GM19372 (cell line): ENCODE results near the gene GYPE.
"Not testable (repeated sequence)": the region's sequence is repeated elsewhere in the genome, so short reads cannot be mapped to it uniquely, and the experiment has no call there.

Experiments
- ATAC-seq: cut with Tn5 transposase; IDR thresholded peaks from one replicate; pipeline ENCODE4 v1.9.1; 2021; ENCODE audit warnings: mild to moderate bottlenecking, low read depth, moderate library complexity; ENCODE audit not compliant: unreplicated experiment

GYPE gene

GRCh38 chr4:143905440-143905839, at the start of gene GYPE:
Gene GYPE (minus strand): TSS chr4:143905559. CDS start chr4:143905507, 52 bp downstream.
- not testable (repeated sequence) for ATAC-seq

- not testable (repeated sequence) for ATAC-seq
These were observed 46.2 kb upstream of the GYPE start for GRCh38 chr4:143951458-143951972.

GRCh38 chr4:143950967-143951366, 45.6 kb upstream of the GYPE start:
- not testable (repeated sequence) for ATAC-seq

- not testable (repeated sequence) for ATAC-seq
These were observed 44.8 kb upstream of the GYPE start for GRCh38 chr4:143950185-143950584.

GRCh38 chr4:143947493-143947892, 42.1 kb upstream of the GYPE start:
- ATAC-seq, result not testable (repeated sequence)

- ATAC-seq, result not testable (repeated sequence)
These were observed 35.3 kb upstream of the GYPE start for GRCh38 chr4:143940708-143941107.

GRCh38 chr4:143939528-143939927, 34.2 kb upstream of the GYPE start:
- ATAC-seq, result no peak

- not testable (repeated sequence) for ATAC-seq
These were observed 33.5 kb upstream of the GYPE start for GRCh38 chr4:143938890-143939289.

- no peak for ATAC-seq
These were observed 15.8 kb upstream of the GYPE start for GRCh38 chr4:143921181-143921580.

- ATAC-seq, result not testable (repeated sequence)
These were observed 11.1 kb upstream of the GYPE start for GRCh38 chr4:143916485-143916884.

- not testable (repeated sequence) for ATAC-seq
These were observed 7.1 kb upstream of the GYPE start for GRCh38 chr4:143912478-143912877.

- peak; percentile 73 for ATAC-seq
These were observed 6.4 kb upstream of the GYPE start for GRCh38 chr4:143911528-143912417.

GRCh38 chr4:143910906-143911305, 5.5 kb upstream of the GYPE start:
- ATAC-seq, result not testable (repeated sequence)

GRCh38 chr4:143907811-143908210, 2.5 kb upstream of the GYPE start:
- peak; percentile 48 for ATAC-seq

GRCh38 chr4:143904431-143904830, 928 bp downstream of the GYPE start:
- not testable (repeated sequence) for ATAC-seq

- not testable (repeated sequence) for ATAC-seq
These were observed 15.0 kb downstream of the GYPE start for GRCh38 chr4:143890323-143890722.

- not testable (repeated sequence) for ATAC-seq
These were observed 17.2 kb downstream of the GYPE start for GRCh38 chr4:143888189-143888588.

GRCh38 chr4:143884965-143885364, 20.4 kb downstream of the GYPE start:
- not testable (repeated sequence) for ATAC-seq

- ATAC-seq, result no peak
These were observed 21.8 kb downstream of the GYPE start for GRCh38 chr4:143883529-143883928.

- no peak for ATAC-seq
These were observed 22.5 kb downstream of the GYPE start for GRCh38 chr4:143882892-143883291.

- not testable (repeated sequence) for ATAC-seq
These were observed 25.8 kb downstream of the GYPE start for GRCh38 chr4:143879561-143879960.

- ATAC-seq, result peak; percentile 54
These were observed 30.0 kb downstream of the GYPE start for GRCh38 chr4:143875357-143875756.
